ENCODE measurements around the gene ZNF17.

Gene ZNF17

DNA sequence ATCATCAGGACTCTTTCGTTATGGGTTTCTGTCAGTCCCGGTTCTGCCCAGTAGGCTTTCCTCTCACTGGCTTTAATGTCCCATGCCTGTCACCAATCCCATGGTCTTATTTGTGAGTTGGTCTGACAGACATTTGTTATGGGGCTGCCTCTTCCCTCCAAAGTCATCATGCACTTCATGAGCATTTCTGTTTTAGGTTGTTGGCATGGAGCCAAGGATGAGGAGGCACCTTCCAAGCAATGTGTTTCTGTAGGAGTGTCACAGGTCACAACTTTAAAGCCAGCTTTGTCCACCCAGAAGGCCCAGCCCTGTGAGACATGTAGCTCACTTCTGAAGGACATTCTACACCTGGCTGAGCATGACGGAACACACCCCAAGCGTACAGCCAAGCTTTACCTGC is 8.5 kb downstream of the ZNF17 start:
- no peak overlapping the region for H3K27ac ChIP-seq
- H3K4me3 ChIP-seq, result no peak overlapping the region

GRCh38 chr19:57421037-57421436 is 10.1 kb downstream of the ZNF17 start:
- H3K27ac ChIP-seq, result no peak overlapping the region
- H3K4me3 ChIP-seq, result no peak overlapping the region

DNA sequence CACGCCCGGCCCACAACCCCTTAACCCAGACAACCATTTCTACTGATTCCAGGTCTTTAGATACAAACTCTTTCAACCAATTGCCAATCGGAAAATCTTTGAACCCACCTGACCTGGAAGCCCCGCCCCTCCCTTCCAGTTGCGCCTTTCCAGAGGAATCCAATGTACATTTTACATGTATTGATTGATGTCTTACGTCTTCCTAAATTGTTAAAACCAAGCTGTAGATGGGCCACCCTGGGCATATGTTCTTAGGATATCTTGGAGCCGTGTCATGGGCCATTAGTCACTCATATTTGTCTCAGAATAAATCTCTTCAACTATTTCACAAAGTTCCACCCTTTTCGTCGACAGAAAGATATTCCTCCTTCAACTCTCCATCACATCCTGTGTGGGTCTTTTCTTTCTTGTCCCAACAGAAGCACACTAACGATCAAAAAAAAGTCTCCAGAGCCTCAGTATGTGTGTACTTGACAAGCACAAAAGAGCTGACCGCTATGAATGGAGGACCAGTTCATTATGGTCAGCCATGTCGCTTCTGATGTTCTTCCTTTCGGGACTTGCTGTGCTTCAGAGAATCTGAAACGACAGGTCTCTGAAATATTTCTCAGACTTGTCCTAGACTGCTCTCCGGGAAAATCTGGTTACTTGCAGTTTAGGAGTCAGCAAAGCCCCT is 23.6 kb downstream of the ZNF17 start:
- H3K27ac ChIP-seq, result peak overlapping the region in 11 of 21 experiments; percentile 29 to 87 (median 75)
- peak overlapping the region; percentile 66 to 95 (median 87) for H3K4me3 ChIP-seq

DNA sequence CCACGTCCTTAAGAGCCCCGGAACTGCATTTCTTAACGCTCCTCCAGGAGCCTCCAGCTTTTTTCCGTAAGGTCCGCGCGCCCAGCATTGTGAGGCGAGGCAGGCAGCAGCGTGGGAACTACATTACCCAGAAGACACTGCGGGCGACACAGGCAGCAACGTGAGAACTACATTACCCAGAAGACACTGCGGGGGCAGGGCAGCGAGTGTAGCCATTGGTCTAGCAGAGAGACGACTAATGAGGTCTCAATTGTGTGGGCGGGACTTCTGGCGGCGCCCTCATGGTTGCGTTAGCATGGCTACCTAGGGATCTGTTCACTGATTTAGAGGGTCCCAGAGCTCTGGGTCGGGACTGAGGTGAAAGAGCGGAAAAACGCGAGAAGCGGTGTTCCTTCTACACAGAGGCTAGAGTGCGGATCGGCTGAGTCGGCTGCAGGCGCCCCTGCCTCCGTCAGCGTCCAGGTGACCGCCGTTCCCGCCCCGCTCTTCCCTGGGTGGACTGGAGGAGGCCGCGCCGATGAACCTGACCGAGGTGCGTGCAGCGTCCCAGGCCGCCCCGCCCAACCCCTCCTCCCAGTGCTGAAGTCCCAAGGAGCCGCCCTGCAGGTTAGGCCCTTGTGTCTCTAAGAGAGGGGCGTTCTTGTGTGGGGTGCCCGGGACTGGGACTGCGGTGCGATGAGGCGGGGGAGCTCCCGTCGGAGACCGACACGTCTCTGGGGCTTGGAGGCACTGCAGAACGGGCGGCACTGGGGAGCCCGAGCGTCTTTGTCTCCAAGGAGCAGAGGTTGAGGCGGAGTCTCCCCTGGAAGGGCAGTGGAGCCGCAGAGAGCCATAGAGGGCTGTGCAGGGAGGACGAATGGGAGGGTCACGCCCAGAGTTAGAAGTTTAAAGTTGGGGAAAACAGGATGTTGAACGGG is 24.4 kb downstream of the ZNF17 start, which contains the start of gene ZNF749:
TSS of gene ZNF749 (plus strand) at position 264 of the 917 bp plus-strand sequence. CDS start at position 518, 254 bp downstream.
- Histone ChIP-seq H3K4me3 (peak within 1 kb of the TSS; percentile 66 to 95 (median 87)), H3K27ac (peak within 1 kb of the TSS in 20 of 21 experiments; percentile 37 to 88 (median 74))

DNA sequence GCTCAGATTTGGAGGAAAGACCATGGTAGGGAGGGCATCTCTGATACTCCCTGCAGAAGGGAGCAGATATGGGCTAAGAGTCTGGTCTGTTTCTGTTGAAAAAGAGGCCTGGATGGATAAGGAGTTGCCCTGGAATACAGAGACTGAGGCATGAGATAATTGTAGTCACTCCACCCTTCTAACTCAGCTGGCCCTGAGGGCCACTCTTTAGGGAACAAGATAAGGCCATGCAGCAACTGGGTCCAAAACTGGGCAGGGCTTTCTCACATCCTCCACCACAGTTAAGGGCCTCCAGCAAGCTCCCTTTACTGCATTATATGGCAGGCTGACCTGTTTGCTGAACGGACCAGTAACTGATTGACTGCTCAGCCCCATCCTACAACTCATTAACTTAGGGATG is 25.5 kb downstream of the ZNF17 start:
- peak overlapping the region in 5 of 7 experiments; percentile 67 to 95 (median 93) for H3K4me3 ChIP-seq
- peak overlapping the region in 3 of 21 experiments; percentile 79 to 88 (median 83) for H3K27ac ChIP-seq

DNA sequence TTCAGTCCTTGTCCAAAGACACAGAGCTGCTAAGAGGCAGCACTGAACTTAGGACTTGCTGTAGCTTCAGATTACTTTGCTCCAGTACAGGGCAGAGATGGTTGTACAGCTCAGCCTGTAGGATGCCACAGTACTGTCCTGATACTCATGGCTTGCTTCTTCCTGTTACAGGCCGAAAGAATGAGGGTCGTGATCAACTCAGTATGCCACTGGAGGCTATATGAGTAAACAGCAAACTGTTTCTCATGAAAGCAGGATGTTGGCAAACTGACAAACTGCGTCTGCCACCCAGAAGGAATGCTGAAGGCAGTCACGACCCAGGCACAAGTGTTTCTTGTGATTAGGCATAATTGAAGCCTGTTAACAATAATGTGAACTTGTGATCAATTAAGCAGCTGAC is 27.0 kb downstream of the ZNF17 start:
- Histone ChIP-seq H3K4me3 (no peak overlapping the region), H3K27ac (no peak overlapping the region)

- no peak overlapping the region for H3K4me3 ChIP-seq
- H3K27ac ChIP-seq, result no peak overlapping the region
Measured at GRCh38 chr19:57438925-57439324, 28.0 kb downstream of the ZNF17 start.

GRCh38 chr19:57441979-57442752 is 31.2 kb downstream of the ZNF17 start:
- no peak overlapping the region for H3K27ac ChIP-seq
- H3K4me3 ChIP-seq, result no peak overlapping the region

- no peak overlapping the region for H3K27ac ChIP-seq
Measured at GRCh38 chr19:57443121-57443696, 32.2 kb downstream of the ZNF17 start.

GRCh38 chr19:57452307-57452706 is 41.3 kb downstream of the ZNF17 start:
- Histone ChIP-seq H3K27ac (no peak overlapping the region), H3K4me3 (no peak overlapping the region)

More at GRCh38 chr19:57443121-57443696, 32.2 kb downstream of the ZNF17 start:
- no peak overlapping the region for H3K4me3 ChIP-seq

GRCh38 chr19:57465680-57466381 is 54.9 kb downstream of the ZNF17 start:
- H3K4me3 ChIP-seq, result no peak overlapping the region

GRCh38 chr19:57466489-57466888 is 55.5 kb downstream of the ZNF17 start:
- Histone ChIP-seq H3K27ac (no peak overlapping the region), H3K4me3 (no peak overlapping the region)

More at GRCh38 chr19:57465680-57466381, 54.9 kb downstream of the ZNF17 start:
- no peak overlapping the region for H3K27ac ChIP-seq

Measured in skin epidermis (tissue), 12 donors.